H9 (cell line): ENCODE data around the gene ATP6AP1. TPM values are rescaled to one million over a fixed set of nuclear protein-coding genes. Genes with fewer than 3 reads are reported as not detected.

Source experiments
- DNase-seq: peaks from one replicate; pipeline ENCODE4 v3.0.0-alpha.2; 2017
- H2AFZ ChIP-seq: one replicate; pipeline ENCODE4 v1.6.1; 2013; ENCODE audit warnings: mild to moderate bottlenecking, low read length, control low read depth, moderate library complexity
- H2AK5ac ChIP-seq: 2 replicates; pipeline ENCODE4 v1.6.1; 2013; ENCODE audit warnings: low read length, control low read depth, mixed read lengths; ENCODE audit not compliant: insufficient read length
- H2BK120ac ChIP-seq: one replicate; pipeline ENCODE4 v1.6.1; 2013; ENCODE audit warnings: low read depth, mild to moderate bottlenecking, low read length, control low read depth, inconsistent platforms; ENCODE audit not compliant: poor library complexity, severe bottlenecking
- H2BK12ac ChIP-seq: 2 replicates; pipeline ENCODE4 v1.6.1; 2013; ENCODE audit warnings: low read length, control low read depth, mixed read lengths, low read depth; ENCODE audit not compliant: insufficient read length
- H2BK15ac ChIP-seq: 2 replicates; pipeline ENCODE4 v1.6.1; 2013; ENCODE audit warnings: low read depth, low read length, control low read depth
- H2BK20ac ChIP-seq: one replicate; pipeline ENCODE4 v1.6.1; 2013; ENCODE audit warnings: low read depth, mild to moderate bottlenecking, low read length, control low read depth, inconsistent platforms; ENCODE audit not compliant: poor library complexity, severe bottlenecking
- H2BK5ac ChIP-seq: 2 replicates; pipeline ENCODE4 v1.6.1; 2013; ENCODE audit warnings: low read length, control low read depth, mixed read lengths; ENCODE audit not compliant: insufficient read length
- H3K14ac ChIP-seq: 2 replicates; pipeline ENCODE4 v1.6.1; 2013; ENCODE audit warnings: low read length, control low read depth; ENCODE audit not compliant: insufficient read depth
- H3K18ac ChIP-seq: 2 replicates; pipeline ENCODE4 v1.6.1; 2013; ENCODE audit warnings: low read depth, mild to moderate bottlenecking, mixed read lengths, low read length, control low read depth; ENCODE audit not compliant: insufficient read length
- H3K23ac ChIP-seq: 2 replicates; pipeline ENCODE4 v1.6.1; 2013; ENCODE audit warnings: low read length, control low read depth, mixed read lengths, low read depth; ENCODE audit not compliant: insufficient read length
- H3K23me2 ChIP-seq: 2 replicates; pipeline ENCODE4 v1.6.1; 2013; ENCODE audit warnings: low read depth, mild to moderate bottlenecking, mixed read lengths, low read length, control low read depth; ENCODE audit not compliant: insufficient read length, poor library complexity, severe bottlenecking
- H3K27ac ChIP-seq: 2 replicates; pipeline ENCODE4 v1.5.1; 2013; ENCODE audit warnings: low read length, control low read depth, mixed read lengths, low read depth; ENCODE audit not compliant: insufficient read length
- H3K27me3 ChIP-seq: 2 replicates; pipeline ENCODE4 v1.6.1; 2013; ENCODE audit warnings: low read length, control low read depth, inconsistent platforms; ENCODE audit not compliant: insufficient read depth
- H3K4ac ChIP-seq: 2 replicates; pipeline ENCODE4 v1.6.1; 2013; ENCODE audit warnings: low read depth, mild to moderate bottlenecking, control low read depth, inconsistent platforms, low read length, moderate library complexity
- H3K4me1 ChIP-seq: 2 replicates; pipeline ENCODE4 v1.6.1; 2013; ENCODE audit warnings: low read length, control low read depth, inconsistent platforms; ENCODE audit not compliant: insufficient read depth
- H3K4me2 ChIP-seq: 2 replicates; pipeline ENCODE4 v1.6.1; 2013; ENCODE audit warnings: low read length, control low read depth, mixed read lengths; ENCODE audit not compliant: insufficient read length, insufficient read depth
- H3K56ac ChIP-seq: 2 replicates; pipeline ENCODE4 v1.6.1; 2013; ENCODE audit warnings: low read depth, mild to moderate bottlenecking, mixed read lengths, low read length, control low read depth; ENCODE audit not compliant: insufficient read length
- H3K79me1 ChIP-seq: 2 replicates; pipeline ENCODE4 v1.6.1; 2013; ENCODE audit warnings: low read depth, mild to moderate bottlenecking, moderate library complexity, low read length, control low read depth, inconsistent platforms; ENCODE audit not compliant: insufficient read depth, poor library complexity, severe bottlenecking
- H3K79me2 ChIP-seq: 2 replicates; pipeline ENCODE4 v1.6.1; 2013; ENCODE audit warnings: low read length, control low read depth, inconsistent platforms; ENCODE audit not compliant: insufficient read depth
- H3K9ac ChIP-seq: 2 replicates; pipeline ENCODE4 v1.6.1; 2013; ENCODE audit warnings: low read length, control low read depth, mixed read lengths; ENCODE audit not compliant: insufficient read length; ENCODE audit errors: extremely low read depth
- H3K9me3 ChIP-seq: one replicate; pipeline ENCODE4 v1.6.1; 2013; ENCODE audit warnings: low read depth, low read length, inconsistent platforms; ENCODE audit not compliant: control insufficient read depth
- H3T11ph ChIP-seq: one replicate; pipeline ENCODE4 v1.6.1; 2013; ENCODE audit warnings: mild to moderate bottlenecking, low read length, control low read depth, inconsistent platforms
- H4K20me1 ChIP-seq: one replicate; pipeline ENCODE4 v1.6.1; 2013; ENCODE audit not compliant: control insufficient read depth, insufficient read length, insufficient read depth
- H4K5ac ChIP-seq: 2 replicates; pipeline ENCODE4 v1.6.1; 2013; ENCODE audit warnings: low read depth, mild to moderate bottlenecking, mixed read lengths, low read length, control low read depth; ENCODE audit not compliant: insufficient read length
- H4K8ac ChIP-seq: replicated peaks from 2 replicates; pipeline ENCODE4 v1.6.1; 2013; ENCODE audit warnings: low read length, control low read depth, mixed read lengths, low read depth; ENCODE audit not compliant: insufficient read length
- H4K91ac ChIP-seq: 2 replicates; pipeline ENCODE4 v1.6.1; 2013; ENCODE audit warnings: low read depth, mild to moderate bottlenecking, moderate library complexity, mixed read lengths, low read length, control low read depth; ENCODE audit not compliant: insufficient read length
- H3K27ac Mint-ChIP-seq, 3 experiments: 2 replicates in 2 of 3; 3 replicates in 1 of 3; pipeline ENCODE4 v1.8.0; 2020 to 2021; ENCODE audit warnings: mixed read lengths in 3 of 3, mild to moderate bottlenecking in 1 of 3, moderate library complexity in 1 of 3
- H3K27me3 Mint-ChIP-seq: 2 replicates; pipeline ENCODE4 v1.8.0; 2021; ENCODE audit warnings: low read depth, mild to moderate bottlenecking, moderate library complexity, mixed read lengths
- H3K36me3 Mint-ChIP-seq, 3 experiments: 2 replicates in 2 of 3; 3 replicates in 1 of 3; pipeline ENCODE4 v1.8.0; 2020 to 2021; ENCODE audit warnings: low read depth in 3 of 3, mixed read lengths in 3 of 3; ENCODE audit not compliant: insufficient read depth in 1 of 3
- H3K4me1 Mint-ChIP-seq, 2 experiments: 2 replicates each; pipeline ENCODE4 v1.8.0; 2020; ENCODE audit warnings: mixed read lengths in 2 of 2
- H3K4me3 Mint-ChIP-seq, 2 experiments: 2 replicates in 1 of 2; 3 replicates in 1 of 2; pipeline ENCODE4 v1.8.0; 2020 to 2021; ENCODE audit warnings: mild to moderate bottlenecking in 2 of 2, mixed read lengths in 2 of 2, moderate library complexity in 1 of 2
- H3K9me3 Mint-ChIP-seq, 2 experiments: 2 replicates in 1 of 2; 3 replicates in 1 of 2; pipeline ENCODE4 v1.8.0; 2020; ENCODE audit warnings: mild to moderate bottlenecking in 2 of 2, mixed read lengths in 2 of 2, moderate library complexity in 1 of 2
- CTCF ChIP-seq: fragments of 200-600 bp; sonication (generic); conservative IDR thresholded peaks from 3 replicates; pipeline ENCODE4 v1.8.0; 2021; ENCODE audit warnings: antibody characterized with exemption, mild to moderate bottlenecking
- WGBS: extraction: QIAGEN DNeasy Blood & Tissue Kit; methylation state at CpG from one replicate; pipeline ENCODE4 v1.1.7; 2013; ENCODE audit warnings: missing lambda C conversion rate, low lambda C conversion rate, mixed read lengths; ENCODE audit not compliant: insufficient read length; ENCODE audit errors: extremely low coverage; 5-methylcytosine and 5-hydroxymethylcytosine counted together
- total RNA-seq: library from RNA; stranded (reverse); gene quantifications from 2 replicates; pipeline ENCODE4 v1.2.1, GENCODE V29; 2021

ATP6AP1 gene
- total RNA-seq, 1 experiment from 2014 or later = 45.6 TPM

GRCh38 chrX:154468217-154468616, 39.7 kb downstream of the ATP6AP1 start:
- no peak overlapping the region for H3K14ac ChIP-seq
- H2AFZ ChIP-seq = no peak overlapping the region
- no peak for DNase-seq
- H4K20me1 ChIP-seq = no peaks in the 10 kb centered on the region
- peaks cover 23% of the 10 kb centered on the region for H3K9me3 ChIP-seq
- Mint-ChIP-seq H3K4me3 (no peak overlapping the region), H3K9me3 (peaks cover 46 to 80% of the 10 kb centered on the region in 2 experiments), H3K4me1 (no peaks in the 10 kb centered on the region), H3K36me3 (peaks cover 12 to 53% (median 48%) of the 10 kb centered on the region in 3 experiments), H3K27me3 (no peaks in the 10 kb centered on the region; the same call in 1 of the 2 replicates), H3K27ac (no peak overlapping the region)
- no peak overlapping the region for H3K56ac ChIP-seq
- no peak overlapping the region for H3T11ph ChIP-seq
- no peaks in the 10 kb centered on the region for H3K79me1 ChIP-seq
- no peak overlapping the region for H2AK5ac ChIP-seq
- H2BK12ac ChIP-seq = no peak overlapping the region
- no peaks in the 10 kb centered on the region for H3K79me2 ChIP-seq
- no peak overlapping the region for H3K18ac ChIP-seq
- H4K91ac ChIP-seq = no peak overlapping the region
- H3K27me3 ChIP-seq = no peaks in the 10 kb centered on the region
- no peak overlapping the region for H3K27ac ChIP-seq
- no peak overlapping the region for H2BK20ac ChIP-seq
- no peak overlapping the region for H3K4ac ChIP-seq
- no peaks in the 10 kb centered on the region for H3K4me1 ChIP-seq
- no peak overlapping the region for H3K9ac ChIP-seq
- no peak overlapping the region for H2BK5ac ChIP-seq
- H3K23me2 ChIP-seq = no peaks in the 10 kb centered on the region
- H2BK15ac ChIP-seq = no peak overlapping the region
- no peak for TF ChIP-seq CTCF
- H4K5ac ChIP-seq = no peak overlapping the region
- H3K4me2 ChIP-seq = no peak overlapping the region
- no peak overlapping the region for H3K23ac ChIP-seq
- no CpG with 5 or more reads among the region's 23 CpGs for WGBS
- H2BK120ac ChIP-seq = no peak overlapping the region
- H4K8ac ChIP-seq = no peak overlapping the region
